ENCODE data around the gene COMMD3. TPM values are rescaled to one million over a fixed set of nuclear protein-coding genes. Genes with fewer than 3 reads are reported as not detected.

The COMMD3 gene
- total RNA-seq, 4 donors from 2014 or later: 23.0 to 113 (median 36.6) TPM

DNA sequence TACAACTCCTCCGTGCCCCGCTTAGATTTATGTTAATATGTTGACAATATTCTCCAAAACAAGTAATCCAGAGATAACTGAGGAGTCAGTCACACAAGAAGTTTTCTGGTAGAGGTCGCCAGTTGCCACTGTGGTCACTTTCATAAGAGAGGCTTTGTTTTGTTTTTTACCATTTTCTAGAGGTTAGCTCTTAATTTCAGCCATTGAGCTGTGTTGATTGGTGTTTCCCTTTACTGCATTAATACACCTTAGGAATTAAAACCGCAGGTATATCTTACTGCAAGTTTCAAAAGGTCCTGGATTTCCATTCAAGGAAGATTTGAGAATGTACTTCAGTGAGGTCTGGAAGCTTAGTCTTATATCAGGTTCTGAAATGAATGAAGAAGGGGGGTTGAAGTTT lies 8.2 kb downstream of the COMMD3 start:
- Histone ChIP-seq H3K4me3 (peak overlapping the region in 2 of 4 donors; percentile 67 to 73), H3K9me3 (no peaks in the 10 kb centered on the region), H3K4me1 (peaks cover 0 to 43% (median 2%) of the 10 kb centered on the region in 4 donors), H3K27me3 (no peaks in the 10 kb centered on the region), H3K27ac (peak overlapping the region in 1 of 4 donors; percentile 66), H3K36me3 (peaks cover 0 to 7% (median 0%) of the 10 kb centered on the region in 3 donors)
- TF ChIP-seq, protein P1, sequence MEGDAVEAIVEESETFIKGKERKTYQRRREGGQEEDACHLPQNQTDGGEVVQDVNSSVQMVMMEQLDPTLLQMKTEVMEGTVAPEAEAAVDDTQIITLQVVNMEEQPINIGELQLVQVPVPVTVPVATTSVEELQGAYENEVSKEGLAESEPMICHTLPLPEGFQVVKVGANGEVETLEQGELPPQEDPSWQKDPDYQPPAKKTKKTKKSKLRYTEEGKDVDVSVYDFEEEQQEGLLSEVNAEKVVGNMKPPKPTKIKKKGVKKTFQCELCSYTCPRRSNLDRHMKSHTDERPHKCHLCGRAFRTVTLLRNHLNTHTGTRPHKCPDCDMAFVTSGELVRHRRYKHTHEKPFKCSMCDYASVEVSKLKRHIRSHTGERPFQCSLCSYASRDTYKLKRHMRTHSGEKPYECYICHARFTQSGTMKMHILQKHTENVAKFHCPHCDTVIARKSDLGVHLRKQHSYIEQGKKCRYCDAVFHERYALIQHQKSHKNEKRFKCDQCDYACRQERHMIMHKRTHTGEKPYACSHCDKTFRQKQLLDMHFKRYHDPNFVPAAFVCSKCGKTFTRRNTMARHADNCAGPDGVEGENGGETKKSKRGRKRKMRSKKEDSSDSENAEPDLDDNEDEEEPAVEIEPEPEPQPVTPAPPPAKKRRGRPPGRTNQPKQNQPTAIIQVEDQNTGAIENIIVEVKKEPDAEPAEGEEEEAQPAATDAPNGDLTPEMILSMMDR (IDR thresholded peaks at IDR 0.05): no peak
- TF ChIP-seq POLR2A (IDR thresholded peaks at IDR 0.05): no peak
- no peak for DNase-seq

DNA sequence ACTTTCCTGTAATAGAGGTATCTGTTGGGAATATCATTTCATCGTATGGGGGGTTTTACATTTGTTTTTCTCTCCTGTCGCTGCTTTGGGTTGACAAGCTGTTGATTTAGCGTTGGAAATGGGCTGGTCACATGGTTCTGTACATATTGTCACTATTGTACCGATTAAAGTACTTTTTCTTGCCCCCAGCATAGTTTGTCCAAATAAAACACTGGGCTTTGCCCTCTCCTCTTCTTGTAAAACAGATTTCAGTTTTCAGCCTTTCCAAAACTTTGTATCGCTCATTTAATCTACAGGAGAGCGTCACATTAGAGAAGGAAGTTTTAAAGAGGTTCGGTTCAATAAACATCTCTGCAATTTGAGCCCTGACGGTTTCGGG lies 8.7 kb downstream of the COMMD3 start:
- DNase-seq: no peak
- H3K4me3 ChIP-seq: peak overlapping the region; percentile 49 to 73 (median 64)
- H3K9me3 ChIP-seq: no peaks in the 10 kb centered on the region
- H3K4me1 ChIP-seq: peaks cover 0 to 38% (median 2%) of the 10 kb centered on the region in 4 donors
- peaks cover 0 to 12% (median 0%) of the 10 kb centered on the region in 3 donors for H3K36me3 ChIP-seq
- peak overlapping the region in 3 of 4 donors; percentile 35 to 66 (median 59) for H3K27ac ChIP-seq
- no peaks in the 10 kb centered on the region for H3K27me3 ChIP-seq
- TF ChIP-seq, protein P1 (IDR thresholded peaks at IDR 0.05): no peak
- no peak for TF ChIP-seq POLR2A (IDR thresholded peaks at IDR 0.05)

DNA sequence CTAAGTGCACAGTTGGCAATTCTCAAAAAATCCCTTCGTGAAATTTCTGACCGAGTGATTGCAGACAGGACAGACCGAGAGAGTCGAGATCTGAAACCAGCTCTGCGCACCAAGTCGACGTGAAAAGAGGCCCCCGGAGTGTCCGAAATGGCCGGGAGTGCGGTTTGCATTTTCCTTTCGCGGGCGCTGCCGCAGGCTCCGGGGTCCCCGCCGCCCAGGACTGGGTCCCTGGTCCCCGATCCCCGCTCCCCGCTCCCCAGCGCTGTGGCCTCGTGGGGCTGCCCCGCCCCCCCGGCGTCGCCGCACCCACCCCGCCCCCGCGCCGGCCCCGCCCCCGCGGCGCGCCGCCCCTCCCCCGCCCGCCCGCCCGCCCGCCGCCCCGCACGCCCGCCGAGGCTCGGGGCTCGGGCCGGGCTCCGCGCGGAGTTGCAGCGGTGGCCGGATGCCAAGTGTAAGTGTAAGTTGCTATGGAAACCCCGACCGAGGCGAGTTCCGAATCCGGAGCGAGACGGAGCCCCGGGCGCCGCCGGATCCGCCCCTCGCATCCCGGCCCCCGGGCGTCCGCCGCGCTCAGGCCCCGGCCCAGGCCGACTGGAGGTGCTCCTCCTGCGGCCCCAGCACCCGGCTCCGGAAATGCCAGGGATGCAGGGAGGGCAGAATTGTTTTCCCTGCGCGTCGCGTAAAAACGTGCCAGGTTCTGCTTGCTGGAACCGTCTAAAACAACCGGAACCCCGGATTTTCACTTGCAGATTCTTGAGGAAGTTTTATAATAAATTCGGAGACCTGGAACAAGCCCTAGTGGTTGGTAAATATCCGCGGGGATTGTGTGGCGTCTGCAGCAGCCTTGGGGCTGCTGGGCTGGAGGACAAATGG lies 9.3 kb downstream of the COMMD3 start:
- Histone ChIP-seq H3K9me3 (no peaks in the 10 kb centered on the region), H3K4me3 (peak overlapping the region; percentile 49 to 73 (median 64)), H3K27ac (peak overlapping the region; percentile 35 to 66 (median 50)), H3K27me3 (no peaks in the 10 kb centered on the region), H3K36me3 (peaks cover 0 to 12% (median 0%) of the 10 kb centered on the region in 3 donors), H3K4me1 (peaks cover 0 to 37% (median 2%) of the 10 kb centered on the region in 4 donors)
- TF ChIP-seq POLR2A (IDR thresholded peaks at IDR 0.05): no peak
- TF ChIP-seq, protein P1 (IDR thresholded peaks at IDR 0.05): no peak
- DNase-seq: peak; percentile 75 to 91 (median 81)

DNA sequence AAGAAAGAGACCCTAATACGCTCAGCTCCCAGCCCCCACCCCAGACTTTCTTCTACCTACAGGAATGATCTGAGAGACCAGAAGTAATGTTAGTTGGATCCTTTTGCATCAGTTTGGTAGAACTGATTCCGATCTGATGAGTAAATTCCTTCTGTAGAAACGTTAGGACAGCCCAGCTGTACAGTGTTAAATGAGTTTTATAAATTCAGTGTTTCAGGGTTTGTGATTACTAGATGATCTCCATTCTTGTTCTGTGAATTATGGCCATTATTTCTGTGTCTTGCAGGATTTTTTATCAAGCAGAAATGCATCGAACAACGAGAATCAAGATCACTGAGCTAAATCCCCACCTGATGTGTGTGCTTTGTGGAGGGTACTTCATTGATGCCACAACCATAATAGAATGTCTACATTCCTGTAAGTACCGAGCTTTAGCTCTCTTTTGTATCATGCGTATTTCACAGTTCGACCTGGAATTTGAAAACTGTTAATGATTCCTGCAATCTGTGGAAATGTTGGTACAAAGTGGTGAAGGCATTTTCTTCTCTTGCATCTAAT lies 10.0 kb downstream of the COMMD3 start:
- Histone ChIP-seq H3K4me1 (peaks cover 0 to 37% (median 2%) of the 10 kb centered on the region in 4 donors), H3K27ac (peak overlapping the region; percentile 35 to 66 (median 50)), H3K27me3 (no peaks in the 10 kb centered on the region), H3K36me3 (peaks cover 0 to 12% (median 0%) of the 10 kb centered on the region in 3 donors), H3K4me3 (peak overlapping the region; percentile 49 to 73 (median 64)), H3K9me3 (no peaks in the 10 kb centered on the region)
- no peak for DNase-seq
- TF ChIP-seq, protein P1 (IDR thresholded peaks at IDR 0.05): no peak
- no peak for TF ChIP-seq POLR2A (IDR thresholded peaks at IDR 0.05)

DNA sequence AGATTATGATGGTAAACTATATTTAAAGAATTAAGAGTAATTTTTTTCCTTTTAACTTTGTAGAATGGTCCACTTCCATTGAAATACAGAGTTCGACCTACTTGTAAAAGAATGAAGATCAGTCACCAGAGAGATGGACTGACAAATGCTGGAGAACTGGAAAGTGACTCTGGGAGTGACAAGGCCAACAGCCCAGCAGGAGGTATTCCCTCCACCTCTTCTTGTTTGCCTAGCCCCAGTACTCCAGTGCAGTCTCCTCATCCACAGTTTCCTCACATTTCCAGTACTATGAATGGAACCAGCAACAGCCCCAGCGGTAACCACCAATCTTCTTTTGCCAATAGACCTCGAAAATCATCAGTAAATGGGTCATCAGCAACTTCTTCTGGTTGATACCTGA lies 13.0 kb downstream of the COMMD3 start:
- Histone ChIP-seq H3K9me3 (peaks cover 0 to under 1% (median 0%) of the 10 kb centered on the region in 4 donors), H3K4me1 (peaks cover 0 to 24% (median 0%) of the 10 kb centered on the region in 4 donors), H3K27me3 (peaks cover 0 to 6% of the 10 kb centered on the region in 2 donors), H3K27ac (no peak overlapping the region), H3K4me3 (no peak overlapping the region), H3K36me3 (peaks cover 0 to 12% (median 0%) of the 10 kb centered on the region in 3 donors)
- no peak for DNase-seq
- TF ChIP-seq POLR2A (IDR thresholded peaks at IDR 0.05): no peak
- TF ChIP-seq, protein P1 (IDR thresholded peaks at IDR 0.05): no peak

Data from Peyer's patch (tissue), 4 donors.